Adrenal gland (tissue), 12 donors: Measurements from ENCODE around the gene ZCCHC14. TPM values are rescaled to one million over a fixed set of nuclear protein-coding genes. Genes with fewer than 3 reads are reported as not detected.

Experiments
- DNase-seq, 7 donors: peaks; one replicate each; pipeline ENCODE4 v3.0.0-alpha.2; 2019 to 2020
- H3K27ac ChIP-seq, 5 donors: fragments of 200-600 bp; sonication (generic) in 4 of 5; 1 replicate in 3 of 5; 2 replicates in 2 of 5; pipeline versions ENCODE4 v1.5.1 to v1.8.0; 2016 to 2020; ENCODE audit warnings: mild to moderate bottlenecking in 1 of 5
- H3K27me3 ChIP-seq: fragments of 200-600 bp; 2 replicates; pipeline ENCODE4 v1.8.0; 2021
- H3K36me3 ChIP-seq, 2 donors: fragments of 200-600 bp; replicated peaks in 1 of 2; 1 replicate in 1 of 2; 2 replicates in 1 of 2; pipeline versions ENCODE4 v1.5.1 to v1.8.0; 2018 to 2022
- H3K4me1 ChIP-seq, 2 donors: fragments of 200-600 bp; replicated peaks in 1 of 2; 1 replicate in 1 of 2; 2 replicates in 1 of 2; pipeline versions ENCODE4 v1.5.1 to v1.8.0; 2018 to 2021
- H3K4me3 ChIP-seq, 4 donors: fragments of 200-600 bp; sonication (generic) in 3 of 4; one replicate each; pipeline ENCODE4 v1.5.1; 2016 to 2018
- H3K9me3 ChIP-seq, 3 donors: fragments of 200-600 bp; sonication (generic) in 1 of 3; replicated peaks in 1 of 3; 1 replicate in 2 of 3; 2 replicates in 1 of 3; pipeline versions ENCODE4 v1.5.1 to v1.8.0; 2016 to 2021
- CTCF ChIP-seq, 6 experiments: fragments of 450-650 bp in 4 of 6; fragments of 200-600 bp in 2 of 6; sonication (generic) in 1 of 6; IDR thresholded peaks; 1 replicate in 5 of 6; 2 replicates in 1 of 6; pipeline versions ENCODE4 v1.5.1 to v1.8.0; 2016 to 2021; ENCODE audit warnings: antibody characterized with exemption in 6 of 6, mild to moderate bottlenecking in 2 of 6, moderate library complexity in 1 of 6
- POLR2A ChIP-seq, 2 donors: fragments of 450-650 bp; IDR thresholded peaks; one replicate each; pipeline ENCODE4 v1.6.1; 2017; ENCODE audit warnings: antibody characterized with exemption in 2 of 2, mild to moderate bottlenecking in 2 of 2, moderate library complexity in 1 of 2
- WGBS, 4 donors: extraction: QIAGEN DNeasy Blood & Tissue Kit in 2 of 4; methylation state at CpG; one replicate each; pipeline versions ENCODE4 v1.1.5 to v1.1.7; 2013 to 2017; 5-methylcytosine and 5-hydroxymethylcytosine counted together
- intact Hi-C, 2 donors: fragments of 100-400 bp; cut with DNase I; formaldehyde crosslinking; loops; one replicate each; pipeline versions ENCODE4 v1.14.1 to v1.15.0; 2022 to 2023
- polyA plus RNA-seq, 3 donors: library from polyadenylated mRNA; stranded (reverse); fragments of 200-250 nt in 2 of 3; fragments of 350-450 nt in 1 of 3; fragmentation: Illumina TruSeq in 1 of 3; extraction: RNeasy Lipid Tissue Mini Kit (QIAGEN cat#74804) in 1 of 3; gene quantifications; one replicate each; pipeline ENCODE4 v1.2.3, GENCODE V29; 2013 to 2014
- total RNA-seq, 9 donors: library from RNA; depleted of rRNA in 4 of 9; stranded (reverse); fragments of >200 nt in 4 of 9; fragments of 120-200 nt in 1 of 9; fragmentation: NEBNext Ultra II Directional in 1 of 9; extraction: Animal tissue kit (Norgen Biotek cat#: 25700) in 1 of 9; gene quantifications; one replicate each; pipeline versions ENCODE4 v1.1.0 to v1.2.4, GENCODE V29; 2013 to 2023
- donor health status: healthy with polysubstance abuse.
- donor health status: Bipolar disorder and iron deficiency.
- donor health status: DM: yes; HTN: yes; CAD: no.
- donor health status: DM: no; HTN: no; CAD: no.
- donor health status: DM: no; HTN: no; CAD: no.
- donor health status: DM: yes; HTN: yes; CAD: no.

The ZCCHC14 gene
- total and polyA plus RNA-seq, 12 donors: 10.6 to 49.8 (median 28.7) TPM

GRCh38 chr16:87416826-87417527 is 75.8 kb downstream of the ZCCHC14 start:
- Histone ChIP-seq H3K4me3 (no peak overlapping the region), H3K9me3 (no peaks in the 10 kb centered on the region), H3K4me1 (no peaks in the 10 kb centered on the region), H3K27ac (no peak overlapping the region), H3K27me3 (no peaks in the 10 kb centered on the region), H3K36me3 (peaks cover 0 to 100% of the 10 kb centered on the region in 2 donors)
- TF ChIP-seq POLR2A (IDR thresholded peaks at IDR 0.05): no peak
- TF ChIP-seq CTCF (IDR thresholded peaks at IDR 0.05): peak; percentile 48 to 74 (median 62)
- intact Hi-C loops: loop anchor here (5.0 to 10.0 kb wide), 2 partner anchors 78 to 155 kb away; partner anchors contain the start of gene ZCCHC14 (in 1 of the 2)
- peak in 6 of 7 donors; percentile 42 to 79 (median 62) for DNase-seq
- WGBS, 4 donors: 79 to 84% (median 82%) methylated on average over 23 of the region's 23 CpGs

- H3K4me1 ChIP-seq: no peaks in the 10 kb centered on the region
- no peaks in the 10 kb centered on the region for H3K27me3 ChIP-seq
- 85 to 88% (median 86%) methylated on average over 8 to 9 of the region's 9 CpGs for WGBS, 4 donors
- intact Hi-C loops: loop anchor here (5.0 to 10.0 kb wide), 2 partner anchors 79 to 157 kb away; partner anchors contain the start of gene ZCCHC14 (in 1 of the 2)
- TF ChIP-seq CTCF (IDR thresholded peaks at IDR 0.05) (no peak), POLR2A (IDR thresholded peaks at IDR 0.05) (no peak)
- no peak overlapping the region for H3K4me3 ChIP-seq
- no peak overlapping the region for H3K27ac ChIP-seq
- H3K9me3 ChIP-seq: no peaks in the 10 kb centered on the region
- peaks cover 0 to 100% of the 10 kb centered on the region in 2 donors for H3K36me3 ChIP-seq
- peak in 1 of 7 donors; percentile 9 for DNase-seq
Observed at GRCh38 chr16:87415441-87415840, 77.4 kb downstream of the ZCCHC14 start.

- Histone ChIP-seq H3K36me3 (peaks cover 0 to 100% of the 10 kb centered on the region in 2 donors), H3K9me3 (no peaks in the 10 kb centered on the region), H3K27me3 (no peaks in the 10 kb centered on the region), H3K4me3 (no peak overlapping the region), H3K27ac (no peak overlapping the region), H3K4me1 (no peaks in the 10 kb centered on the region)
- intact Hi-C loops: loop anchor here (5.0 to 10.0 kb wide), 3 partner anchors 78 to 223 kb away; partner anchors contain the start of gene ZCCHC14 (in 2 of the 2)
- peak in 1 of 7 donors; percentile 14 for DNase-seq
- TF ChIP-seq CTCF (IDR thresholded peaks at IDR 0.05) (no peak), POLR2A (IDR thresholded peaks at IDR 0.05) (no peak)
- WGBS, 4 donors: 83 to 87% (median 84%) methylated on average over 16 to 24 of the region's 24 CpGs
Observed at GRCh38 chr16:87414251-87414680, 78.6 kb downstream of the ZCCHC14 start.

- peak in 1 of 7 donors; percentile 14 for DNase-seq
- Histone ChIP-seq H3K9me3 (no peaks in the 10 kb centered on the region), H3K27me3 (no peaks in the 10 kb centered on the region), H3K4me1 (no peaks in the 10 kb centered on the region), H3K36me3 (peaks cover 0 to 92% of the 10 kb centered on the region in 2 donors), H3K4me3 (no peak overlapping the region), H3K27ac (no peak overlapping the region)
- WGBS, 4 donors: 87 to 95% (median 92%) methylated on average over 21 to 27 of the region's 27 CpGs
- intact Hi-C loops: loop anchor here (5.0 to 10.0 kb wide), 3 partner anchors 79 to 224 kb away; partner anchors contain the start of gene ZCCHC14 (in 2 of the 2)
- TF ChIP-seq CTCF (IDR thresholded peaks at IDR 0.05): no peak
- TF ChIP-seq POLR2A (IDR thresholded peaks at IDR 0.05): no peak
Observed at GRCh38 chr16:87412996-87413421, 79.8 kb downstream of the ZCCHC14 start.
